K562 (cell line): ENCODE results near the gene PLCB3. TPM values are rescaled to one million over a fixed set of nuclear protein-coding genes. Genes with fewer than 3 reads are reported as not detected.

Source experiments
- CBFA2T2 ChIP-seq: fragments of 450-650 bp; conservative IDR thresholded peaks from 2 replicates; pipeline ENCODE4 v1.6.1; 2017; ENCODE audit warnings: mild to moderate bottlenecking
- CBFA2T3 ChIP-seq: fragments of 450-650 bp; IDR thresholded peaks from 2 replicates; pipeline ENCODE4 v1.6.1; 2017
- DPF2 ChIP-seq: fragments of 450-650 bp; IDR thresholded peaks from 2 replicates; pipeline ENCODE4 v1.6.1; 2016
- RERE ChIP-seq: sonication (generic); formaldehyde crosslinking; IDR thresholded peaks from 2 replicates; pipeline ENCODE4 v1.8.0; 2023; ENCODE audit warnings: missing genetic modification reagents, mild to moderate bottlenecking, borderline replicate concordance
- SAFB ChIP-seq: fragments of 200-400 bp; formaldehyde crosslinking; IDR thresholded peaks from 2 replicates; pipeline ENCODE4 v1.6.1; 2017; ENCODE audit warnings: low read depth, low read length, borderline replicate concordance
- SMARCA4 ChIP-seq: fragments of 450-650 bp; IDR thresholded peaks from 2 replicates; pipeline ENCODE4 v1.6.1; 2016
- SRSF3 ChIP-seq: fragments of 200-400 bp; formaldehyde crosslinking; IDR thresholded peaks from 2 replicates; pipeline ENCODE4 v1.6.1; 2016; ENCODE audit warnings: mild to moderate bottlenecking, low read length, moderate library complexity; ENCODE audit not compliant: insufficient read depth
- TEAD4 ChIP-seq, 2 experiments: sonication (generic) in 1 of 2; formaldehyde crosslinking in 1 of 2; IDR thresholded peaks; 2 replicates each; pipeline versions ENCODE4 v1.6.1 to v1.8.0; 2012 to 2022; ENCODE audit warnings: borderline replicate concordance in 1 of 2, inconsistent platforms in 1 of 2, low read length in 1 of 2, mild to moderate bottlenecking in 1 of 2, missing genetic modification reagents in 1 of 2
- ZFP36 ChIP-seq: fragments of 150-350 bp; IDR thresholded peaks from 2 replicates; pipeline ENCODE4 v1.6.1; 2018; ENCODE audit warnings: low read length, low read depth; ENCODE audit not compliant: partially characterized antibody
- ZNF277 ChIP-seq: fragments of 250-450 bp; sonication (Bioruptor Pico); IDR thresholded peaks from 2 replicates; pipeline ENCODE4 v1.8.0; 2022; ENCODE audit warnings: inconsistent platforms, mild to moderate bottlenecking, moderate library complexity, borderline replicate concordance
- polyA plus RNA-seq, 8 experiments: library from polyadenylated mRNA; depleted of rRNA in 4 of 8; stranded (reverse) in 5 of 8; unstranded in 3 of 8; fragments of >200 nt; fragmentation: Nextera tagmentation in 2 of 8; fragmentation: Illumina TruSeq in 1 of 8; extraction: Ambion mirVana in 2 of 8; extraction: Trizol in 1 of 8; gene quantifications; 2 replicates each; pipeline versions ENCODE4 v1.2.1 to v1.2.3, GENCODE V29; 2011 to 2014; ENCODE audit warnings: inconsistent platforms in 1 of 8, missing spikeins in 1 of 8
- total RNA-seq, 7 experiments: library from RNA; depleted of rRNA in 6 of 7; stranded (reverse); fragments of >200 nt in 6 of 7; fragmentation: Illumina TruSeq in 2 of 7; extraction: Trizol in 2 of 7; gene quantifications; 2 replicates each; pipeline versions ENCODE4 v1.2.1 to v1.2.3, GENCODE V29; 2011 to 2021; ENCODE audit warnings: low replicate concordance in 1 of 7
- TF ChIP-seq, protein P1 (sequence below), 2 experiments: fragments of 450-650 bp; IDR thresholded peaks; 2 replicates each; pipeline ENCODE4 v1.6.1; 2016; ENCODE audit warnings: mild to moderate bottlenecking in 2 of 2, borderline replicate concordance in 1 of 2, low read depth in 1 of 2, moderate library complexity in 1 of 2

PLCB3 gene
- total and polyA plus RNA-seq, 9 of the 15 experiments (the other 6 are each of a cell fraction or from before 2014, with no cell fraction given), result 0.31 to 44.8 (median 14.6) TPM

- TF ChIP-seq, protein P1, sequence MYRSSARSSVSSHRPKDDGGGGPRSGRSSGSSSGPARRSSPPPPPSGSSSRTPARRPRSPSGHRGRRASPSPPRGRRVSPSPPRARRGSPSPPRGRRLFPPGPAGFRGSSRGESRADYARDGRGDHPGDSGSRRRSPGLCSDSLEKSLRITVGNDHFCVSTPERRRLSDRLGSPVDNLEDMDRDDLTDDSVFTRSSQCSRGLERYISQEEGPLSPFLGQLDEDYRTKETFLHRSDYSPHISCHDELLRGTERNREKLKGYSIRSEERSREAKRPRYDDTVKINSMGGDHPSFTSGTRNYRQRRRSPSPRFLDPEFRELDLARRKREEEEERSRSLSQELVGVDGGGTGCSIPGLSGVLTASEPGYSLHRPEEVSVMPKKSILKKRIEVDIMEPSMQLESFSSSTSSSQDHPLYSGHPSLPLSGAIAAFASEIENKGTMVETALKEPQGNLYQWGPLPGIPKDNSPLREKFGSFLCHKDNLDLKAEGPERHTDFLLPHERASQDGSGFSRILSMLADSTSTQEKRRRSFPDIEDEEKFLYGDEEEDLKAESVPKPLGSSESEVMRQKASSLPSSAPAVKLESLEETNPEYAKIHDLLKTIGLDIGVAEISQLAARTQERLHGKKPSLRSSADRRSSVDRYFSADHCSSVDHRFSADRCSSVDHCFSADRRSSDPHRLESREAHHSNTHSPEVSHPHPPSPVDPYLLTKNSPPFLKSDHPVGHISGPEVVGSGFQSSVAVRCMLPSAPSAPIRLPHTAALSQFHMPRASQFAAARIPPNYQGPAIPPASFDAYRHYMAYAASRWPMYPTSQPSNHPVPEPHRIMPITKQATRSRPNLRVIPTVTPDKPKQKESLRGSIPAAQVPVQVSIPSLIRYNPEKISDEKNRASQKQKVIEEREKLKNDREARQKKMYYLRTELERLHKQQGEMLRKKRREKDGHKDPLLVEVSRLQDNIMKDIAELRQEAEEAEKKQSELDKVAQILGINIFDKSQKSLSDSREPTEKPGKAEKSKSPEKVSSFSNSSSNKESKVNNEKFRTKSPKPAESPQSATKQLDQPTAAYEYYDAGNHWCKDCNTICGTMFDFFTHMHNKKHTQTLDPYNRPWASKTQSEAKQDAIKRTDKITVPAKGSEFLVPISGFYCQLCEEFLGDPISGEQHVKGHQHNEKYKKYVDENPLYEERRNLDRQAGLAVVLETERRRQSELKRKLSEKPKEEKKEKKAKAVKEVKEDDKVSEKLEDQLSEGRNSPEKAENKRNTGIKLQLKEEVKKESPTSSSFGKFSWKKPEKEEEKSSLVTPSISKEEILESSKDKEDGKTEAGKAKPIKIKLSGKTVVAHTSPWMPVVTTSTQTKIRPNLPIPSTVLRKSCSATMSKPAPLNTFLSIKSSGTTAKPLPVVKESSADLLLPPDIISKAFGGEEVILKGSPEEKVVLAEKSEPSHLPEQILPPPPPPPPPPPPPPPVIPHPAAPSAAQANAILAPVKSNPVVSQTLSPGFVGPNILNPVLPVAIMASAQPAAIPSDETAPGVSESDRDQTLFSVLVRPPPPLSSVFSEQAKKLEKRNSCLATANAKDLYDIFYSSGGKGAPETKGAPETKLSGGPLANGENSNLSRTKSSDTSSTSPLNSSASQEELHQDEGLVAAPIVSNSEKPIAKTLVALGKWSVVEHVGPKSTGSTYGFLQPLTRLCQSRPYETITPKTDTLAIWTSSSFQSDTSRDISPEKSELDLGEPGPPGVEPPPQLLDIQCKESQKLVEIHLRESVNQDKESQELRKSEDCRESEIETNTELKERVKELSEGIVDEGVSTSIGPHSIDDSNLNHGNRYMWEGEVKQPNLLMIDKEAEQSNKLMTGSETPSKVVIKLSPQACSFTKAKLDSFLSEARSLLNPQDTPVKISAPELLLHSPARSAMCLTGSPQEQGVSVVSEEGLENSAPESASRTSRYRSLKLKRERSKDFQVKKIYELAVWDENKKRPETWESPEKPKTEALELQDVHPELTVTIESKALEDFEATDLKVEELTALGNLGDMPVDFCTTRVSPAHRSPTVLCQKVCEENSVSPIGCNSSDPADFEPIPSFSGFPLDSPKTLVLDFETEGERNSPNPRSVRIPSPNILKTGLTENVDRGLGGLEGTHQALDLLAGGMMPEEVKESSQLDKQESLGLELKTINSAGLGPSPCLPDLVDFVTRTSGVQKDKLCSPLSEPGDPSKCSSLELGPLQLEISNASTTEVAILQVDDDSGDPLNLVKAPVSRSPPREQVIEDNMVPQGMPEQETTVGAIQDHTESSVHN (IDR thresholded peaks at IDR 0.05; ENCODE audit: borderline replicate concordance in 1 of 2, low read depth in 1 of 2), result no peak
- TF ChIP-seq SRSF3, result no peak
- no peak for TF ChIP-seq SAFB
- TF ChIP-seq ZFP36, result no peak
- no peak for TF ChIP-seq RERE
- peak; percentile 47 for TF ChIP-seq CBFA2T3
- peak; percentile 61 for TF ChIP-seq DPF2
- no peak; the same call in 1 of the 2 replicates for TF ChIP-seq SMARCA4
- no peak for TF ChIP-seq ZNF277 (CRISPR knock-in tag)
- TF ChIP-seq TEAD4 (IDR thresholded peaks at IDR 0.05; ENCODE audit: low read length), result no peak
- no peak for TF ChIP-seq TEAD4 (CRISPR knock-in tag; IDR thresholded peaks at IDR 0.05; ENCODE audit: borderline replicate concordance)
- no peak for TF ChIP-seq CBFA2T2
Measured at GRCh38 chr11:64229744-64230170, 21.6 kb upstream of the PLCB3 start (continued).
